HUES64 (cell line): ENCODE results near the gene TMEM214.

ENCODE experiments used
- H3K27ac ChIP-seq: 2 replicates; pipeline ENCODE4 v1.7.0; 2013; ENCODE audit warnings: low read depth, low read length, inconsistent platforms
- H3K27me3 ChIP-seq: 2 replicates; pipeline ENCODE4 v1.6.1; 2013; ENCODE audit warnings: mild to moderate bottlenecking, low read length; ENCODE audit not compliant: insufficient read depth
- H3K36me3 ChIP-seq: 2 replicates; pipeline ENCODE4 v1.6.1; 2013; ENCODE audit warnings: mild to moderate bottlenecking, low read length; ENCODE audit not compliant: insufficient read depth
- H3K4me1 ChIP-seq: 2 replicates; pipeline ENCODE4 v1.6.1; 2013; ENCODE audit warnings: mild to moderate bottlenecking, low read length, moderate library complexity; ENCODE audit not compliant: insufficient read depth
- H3K4me3 ChIP-seq: 2 replicates; pipeline ENCODE4 v1.5.1; 2013; ENCODE audit warnings: mild to moderate bottlenecking, low read length, moderate library complexity
- H3K9ac ChIP-seq: 2 replicates; pipeline ENCODE4 v1.6.1; 2013; ENCODE audit warnings: mild to moderate bottlenecking, low read depth, low read length
- H3K9me3 ChIP-seq: 2 replicates; pipeline ENCODE4 v1.6.1; 2013; ENCODE audit warnings: low read depth, low read length; ENCODE audit not compliant: insufficient read depth
- whole genome bisulfite sequencing: fragments of 150-250, 120-280 bp; methylation state at CpG from one replicate; pipeline ENCODE4 v1.1.7; 2013; ENCODE audit warnings: missing lambda C conversion rate; 5-methylcytosine and 5-hydroxymethylcytosine counted together

Gene TMEM214

DNA sequence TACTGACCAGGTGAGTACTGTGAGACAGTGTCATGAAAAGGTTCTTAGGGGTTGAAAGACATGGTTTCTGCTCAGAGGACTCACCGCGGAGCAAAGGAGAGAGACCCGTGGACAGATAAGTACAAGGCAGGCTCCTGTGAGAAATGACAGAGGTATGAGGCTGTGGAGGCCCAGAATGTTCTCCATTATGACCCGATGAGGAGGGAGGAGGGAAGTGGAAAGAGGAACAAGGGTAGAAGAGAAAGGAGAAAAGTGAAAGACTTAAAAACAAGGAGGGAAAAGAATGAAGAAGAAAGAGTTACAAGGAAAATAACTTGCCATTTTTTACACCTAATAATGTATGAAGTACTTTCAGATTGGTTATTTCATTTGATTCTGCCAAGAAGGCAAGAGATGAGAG, 32.5 kb upstream of the TMEM214 start:
- 90% methylated on average over 4 of the region's 4 CpGs for WGBS
- H3K9me3 ChIP-seq, result no peaks in the 10 kb centered on the region
- no peaks in the 10 kb centered on the region for H3K4me1 ChIP-seq
- no peak overlapping the region for H3K9ac ChIP-seq
- no peaks in the 10 kb centered on the region for H3K27me3 ChIP-seq
- no peaks in the 10 kb centered on the region for H3K36me3 ChIP-seq
- no peak overlapping the region for H3K27ac ChIP-seq
- no peak overlapping the region for H3K4me3 ChIP-seq

DNA sequence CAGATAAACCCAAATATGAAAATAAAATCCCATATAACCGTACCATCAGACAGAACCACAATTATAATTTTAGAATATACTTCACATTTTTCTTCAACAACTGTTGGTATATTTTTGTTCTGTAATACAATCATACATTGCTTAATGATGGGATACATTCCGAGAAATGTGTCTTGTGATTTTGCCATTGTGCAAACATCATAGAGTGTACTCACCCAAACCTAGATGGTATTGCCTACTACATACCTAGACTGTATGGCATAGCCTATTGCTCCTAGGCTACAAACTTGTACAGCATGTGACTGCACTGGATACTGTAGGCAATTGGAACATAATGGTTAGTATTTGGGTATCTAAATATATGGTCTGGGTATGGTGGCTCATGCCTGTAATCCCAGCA, 31.8 kb upstream of the TMEM214 start:
- H3K27ac ChIP-seq, result no peak overlapping the region
- no peaks in the 10 kb centered on the region for H3K9me3 ChIP-seq
- no peak overlapping the region for H3K9ac ChIP-seq
- H3K4me1 ChIP-seq, result no peaks in the 10 kb centered on the region
- no peak overlapping the region for H3K4me3 ChIP-seq
- H3K36me3 ChIP-seq, result no peaks in the 10 kb centered on the region
- WGBS, result 100% methylated on average over 1 of the region's 2 CpGs
- H3K27me3 ChIP-seq, result no peaks in the 10 kb centered on the region

DNA sequence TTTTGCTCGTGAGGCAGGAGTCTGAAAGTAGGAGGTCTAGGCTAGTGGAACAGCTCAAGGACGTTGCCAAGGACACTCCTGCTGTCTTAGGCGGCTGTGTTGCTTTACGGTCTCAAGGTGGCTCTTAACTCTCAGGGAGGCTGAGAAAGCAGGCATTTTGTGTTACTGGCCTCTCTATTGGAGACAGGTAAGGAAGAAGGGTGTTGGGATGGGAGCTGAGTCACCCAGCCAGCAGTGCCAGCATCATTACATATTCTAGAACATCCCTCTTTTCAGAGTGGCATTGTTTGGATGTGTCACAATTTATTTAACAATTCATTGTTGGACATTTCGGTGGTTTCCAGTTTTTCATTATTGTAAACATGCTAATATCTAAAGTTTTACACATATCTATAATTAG, 30.8 kb upstream of the TMEM214 start:
- no peak overlapping the region for H3K27ac ChIP-seq
- WGBS, result 71% methylated on average over 4 of the region's 5 CpGs
- H3K9me3 ChIP-seq, result no peaks in the 10 kb centered on the region
- H3K4me3 ChIP-seq, result no peak overlapping the region
- no peak overlapping the region for H3K9ac ChIP-seq
- H3K27me3 ChIP-seq, result no peaks in the 10 kb centered on the region
- no peaks in the 10 kb centered on the region for H3K4me1 ChIP-seq
- H3K36me3 ChIP-seq, result no peaks in the 10 kb centered on the region

DNA sequence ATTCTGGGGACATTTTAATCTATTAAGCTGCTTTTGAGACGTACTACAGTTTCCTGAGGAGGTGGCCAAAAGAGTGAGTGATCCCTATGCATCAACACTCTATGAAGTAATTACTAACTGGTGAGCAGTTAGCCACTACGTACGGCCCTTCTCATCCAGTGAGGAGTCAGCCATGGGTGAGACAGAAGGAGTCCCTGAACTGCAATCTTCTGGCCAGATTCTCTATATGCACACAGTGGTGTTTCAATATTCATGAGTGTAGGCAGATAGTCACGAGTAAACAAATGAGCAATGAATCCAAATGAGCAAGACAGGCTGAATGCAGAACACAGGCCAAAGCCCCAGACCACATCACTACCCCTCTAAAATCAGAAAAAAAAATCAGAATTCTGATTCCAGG, 29.8 kb upstream of the TMEM214 start:
- Histone ChIP-seq H3K27ac (no peak overlapping the region), H3K36me3 (no peaks in the 10 kb centered on the region), H3K4me1 (no peaks in the 10 kb centered on the region), H3K27me3 (no peaks in the 10 kb centered on the region), H3K9ac (no peak overlapping the region), H3K9me3 (no peaks in the 10 kb centered on the region), H3K4me3 (no peak overlapping the region)
- WGBS, result 92% methylated on average over 4 of the region's 4 CpGs

DNA sequence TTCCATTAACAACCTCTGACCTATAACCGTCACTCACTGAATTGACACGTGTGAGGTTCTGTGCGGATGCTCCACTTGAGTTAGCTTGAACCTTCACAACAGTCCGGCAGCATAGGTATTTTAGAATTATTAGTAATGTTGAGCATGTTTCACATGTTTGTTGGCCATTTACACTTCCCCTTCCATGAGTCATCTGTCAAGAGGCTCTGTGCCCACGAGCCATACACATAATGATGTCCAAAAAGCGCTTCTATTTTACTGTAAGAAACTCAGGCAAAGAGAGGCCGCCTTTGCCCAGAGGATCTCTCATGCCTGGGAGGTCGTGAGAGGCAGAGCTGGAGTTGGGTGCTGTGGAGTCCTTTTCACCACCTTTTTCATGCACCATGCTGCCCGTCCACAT, 28.9 kb upstream of the TMEM214 start:
- no peaks in the 10 kb centered on the region for H3K4me1 ChIP-seq
- 92% methylated on average over 9 of the region's 9 CpGs for WGBS

DNA sequence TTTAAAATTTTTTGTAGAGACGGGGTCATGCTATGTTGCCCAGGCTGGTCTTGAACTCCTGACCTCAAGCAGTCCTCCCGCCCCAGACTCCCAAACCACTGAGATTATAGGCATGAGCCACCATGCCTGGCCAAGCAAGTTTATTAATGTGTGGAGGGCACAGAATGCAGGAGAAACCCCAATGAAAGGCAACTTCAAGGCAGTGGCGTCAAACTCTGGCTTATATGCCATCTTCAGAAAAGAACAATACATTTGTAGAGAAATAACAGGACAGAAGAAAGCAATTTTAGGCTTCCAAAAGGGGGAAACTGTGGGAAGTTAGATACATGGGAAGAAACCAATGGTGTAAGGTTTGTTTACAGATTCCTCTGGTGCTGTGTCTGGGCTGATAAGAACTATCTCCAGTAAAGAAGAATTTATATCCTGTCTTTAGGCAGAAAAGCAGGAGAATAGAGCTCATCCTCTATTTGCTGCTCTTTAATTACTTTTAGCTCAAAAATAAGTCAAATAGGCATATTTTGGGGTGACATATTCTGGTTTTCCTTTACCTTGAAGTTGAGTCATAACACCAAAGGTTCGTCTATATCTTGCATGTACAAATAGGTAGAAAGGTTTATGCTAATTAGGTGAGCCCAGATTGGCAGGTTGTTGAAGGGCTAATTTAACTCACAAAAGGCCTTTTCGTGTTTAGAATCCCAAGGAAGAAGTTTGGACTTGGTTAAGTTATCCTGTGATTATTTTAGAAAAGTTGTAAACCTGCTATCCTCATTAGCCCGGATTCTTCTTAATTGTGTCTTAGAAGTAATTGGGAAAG, 26.0 kb upstream of the TMEM214 start:
- no peaks in the 10 kb centered on the region for H3K36me3 ChIP-seq
- no peaks in the 10 kb centered on the region for H3K4me1 ChIP-seq
- no peak overlapping the region for H3K9ac ChIP-seq
- no peak overlapping the region for H3K4me3 ChIP-seq
- whole genome bisulfite sequencing, result 86% methylated on average over 6 of the region's 6 CpGs
- H3K27ac ChIP-seq, result no peak overlapping the region
- 0 out of 2 replicates have a peak, but pooled peaks cover 4% of the 10 kb centered on the region for H3K9me3 ChIP-seq
- H3K27me3 ChIP-seq, result no peaks in the 10 kb centered on the region

More for the DNA sequence above, 28.9 kb upstream of the TMEM214 start:
- Histone ChIP-seq H3K27ac (no peak overlapping the region), H3K4me3 (no peak overlapping the region), H3K36me3 (no peaks in the 10 kb centered on the region), H3K9me3 (0 out of 2 replicates have a peak, but pooled peaks cover 4% of the 10 kb centered on the region), H3K9ac (no peak overlapping the region), H3K27me3 (no peaks in the 10 kb centered on the region)

DNA sequence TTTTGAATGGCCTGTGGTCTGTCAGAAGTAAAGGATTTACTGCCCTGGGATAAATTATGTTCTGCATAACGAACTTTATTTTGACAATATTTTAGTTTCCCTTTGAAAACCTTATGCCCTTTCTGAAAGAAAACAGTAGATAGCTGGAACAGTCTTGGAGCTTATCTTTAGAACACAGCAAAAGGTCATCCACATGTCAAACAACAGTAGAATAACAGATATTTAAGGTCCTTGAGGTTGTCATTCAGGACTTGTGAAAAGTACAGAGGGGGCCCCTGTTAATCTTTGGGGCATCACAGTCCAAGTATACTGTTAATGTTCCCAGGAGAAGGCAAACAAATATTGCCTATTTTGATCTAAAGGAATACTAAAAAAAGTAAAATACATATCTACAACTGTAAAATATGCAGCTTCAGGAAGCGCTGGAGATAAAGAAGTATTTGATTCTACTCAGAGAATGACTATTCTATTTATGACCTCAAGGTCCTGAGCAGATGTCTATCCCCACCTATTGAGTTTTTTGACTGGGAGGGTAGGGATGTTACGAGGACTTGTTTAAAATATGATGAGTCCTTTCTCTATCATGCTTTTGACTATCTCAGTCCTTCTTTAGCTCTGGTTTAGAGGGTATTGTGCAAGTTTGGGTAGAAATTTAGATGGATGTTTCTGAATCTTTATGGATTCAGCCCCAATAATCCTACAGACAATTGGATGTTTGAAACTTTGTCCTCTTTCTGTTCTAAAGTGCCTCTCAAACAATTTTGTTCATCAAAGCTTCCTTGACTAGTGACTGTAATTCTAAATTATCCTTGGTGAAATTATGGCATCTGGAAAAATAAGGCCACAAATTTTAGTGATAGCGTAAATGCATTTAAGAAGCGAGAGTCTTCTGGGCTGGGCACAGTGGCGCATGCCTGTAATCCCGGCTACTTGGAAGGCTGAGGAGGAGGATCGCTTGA, 25.1 kb upstream of the TMEM214 start:
- Histone ChIP-seq H3K4me3 (no peak overlapping the region), H3K27ac (no peak overlapping the region), H3K9me3 (0 out of 2 replicates have a peak, but pooled peaks cover 4% of the 10 kb centered on the region), H3K4me1 (no peaks in the 10 kb centered on the region), H3K27me3 (no peaks in the 10 kb centered on the region), H3K9ac (no peak overlapping the region), H3K36me3 (no peaks in the 10 kb centered on the region)
- 83% methylated on average over 7 of the region's 8 CpGs for WGBS

DNA sequence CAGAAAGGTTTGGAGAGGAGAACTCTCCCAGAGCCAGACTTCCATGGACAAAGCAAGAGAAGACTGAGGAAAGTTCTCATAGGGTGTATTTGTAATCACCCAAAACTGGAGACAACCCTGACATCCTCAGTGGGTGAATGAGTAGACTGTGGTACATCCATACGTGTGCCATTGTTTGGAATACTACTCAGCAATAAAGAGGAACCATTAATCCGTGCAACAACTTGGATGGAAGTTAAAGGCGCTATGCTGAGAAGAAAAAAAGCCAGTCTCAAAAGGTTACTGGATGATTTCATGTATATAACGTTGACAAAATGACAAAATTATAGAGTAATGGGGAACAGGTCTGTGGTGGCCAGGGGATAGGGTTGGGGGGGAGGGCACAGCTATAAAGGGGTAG, 24.1 kb upstream of the TMEM214 start:
- H3K9ac ChIP-seq, result no peak overlapping the region
- WGBS, result 94% methylated on average over 4 of the region's 4 CpGs

DNA sequence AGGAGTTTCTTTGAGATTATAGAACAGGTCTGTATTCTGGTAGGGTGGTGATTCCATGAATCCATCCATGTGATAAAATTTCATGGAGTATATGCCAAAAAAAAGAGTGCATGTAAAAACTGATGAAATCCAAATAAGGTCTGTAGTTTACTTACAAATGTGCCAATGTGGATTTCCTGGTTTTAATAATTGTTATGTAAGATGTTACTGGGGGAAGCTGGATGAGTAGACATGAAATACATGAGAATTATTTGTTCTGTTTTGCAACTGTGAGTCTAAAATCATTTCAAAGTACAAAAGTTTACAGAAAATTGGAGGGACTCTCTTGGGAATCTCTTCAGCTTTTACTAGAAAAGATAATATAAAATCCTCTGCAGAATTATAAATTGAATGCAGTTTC, 23.7 kb upstream of the TMEM214 start:
- H3K9ac ChIP-seq, result no peak overlapping the region
- no peak overlapping the region for H3K27ac ChIP-seq
- H3K9me3 ChIP-seq, result peaks cover 11% of the 10 kb centered on the region; the same call in 1 of the 2 replicates
- no peaks in the 10 kb centered on the region for H3K27me3 ChIP-seq
- H3K36me3 ChIP-seq, result no peaks in the 10 kb centered on the region
- no peaks in the 10 kb centered on the region for H3K4me1 ChIP-seq
- no peak overlapping the region for H3K4me3 ChIP-seq

More for the DNA sequence above, 24.1 kb upstream of the TMEM214 start:
- Histone ChIP-seq H3K4me1 (no peaks in the 10 kb centered on the region), H3K9me3 (peaks cover 9% of the 10 kb centered on the region; the same call in 1 of the 2 replicates), H3K27ac (no peak overlapping the region), H3K4me3 (no peak overlapping the region), H3K27me3 (no peaks in the 10 kb centered on the region), H3K36me3 (no peaks in the 10 kb centered on the region)

DNA sequence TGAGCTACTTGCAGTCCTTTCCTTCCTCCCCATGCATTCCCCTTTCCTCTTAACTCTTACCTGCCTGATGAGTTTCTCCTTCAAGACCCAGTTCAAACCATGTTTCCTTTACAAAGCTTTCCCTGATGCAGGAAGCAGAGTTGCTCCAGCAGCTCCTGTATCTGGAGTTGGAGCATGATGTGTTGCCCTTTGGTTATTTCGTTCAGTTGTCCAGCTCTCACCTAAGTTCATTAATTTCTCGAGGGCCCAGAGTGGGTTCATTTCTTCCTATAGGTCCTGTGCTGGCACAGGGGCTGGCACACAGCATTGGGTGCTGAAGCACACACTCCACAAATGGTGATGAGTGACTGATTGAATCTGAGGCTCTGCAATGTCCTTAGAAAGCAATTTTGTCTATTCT, 23.0 kb upstream of the TMEM214 start:
- no peak overlapping the region for H3K4me3 ChIP-seq
- H3K4me1 ChIP-seq, result no peaks in the 10 kb centered on the region
- no peaks in the 10 kb centered on the region for H3K36me3 ChIP-seq
- H3K27ac ChIP-seq, result no peak overlapping the region
- WGBS, result 85% methylated on average over 2 of the region's 2 CpGs
- peaks cover 11% of the 10 kb centered on the region; the same call in 1 of the 2 replicates for H3K9me3 ChIP-seq
- no peaks in the 10 kb centered on the region for H3K27me3 ChIP-seq
- no peak overlapping the region for H3K9ac ChIP-seq

DNA sequence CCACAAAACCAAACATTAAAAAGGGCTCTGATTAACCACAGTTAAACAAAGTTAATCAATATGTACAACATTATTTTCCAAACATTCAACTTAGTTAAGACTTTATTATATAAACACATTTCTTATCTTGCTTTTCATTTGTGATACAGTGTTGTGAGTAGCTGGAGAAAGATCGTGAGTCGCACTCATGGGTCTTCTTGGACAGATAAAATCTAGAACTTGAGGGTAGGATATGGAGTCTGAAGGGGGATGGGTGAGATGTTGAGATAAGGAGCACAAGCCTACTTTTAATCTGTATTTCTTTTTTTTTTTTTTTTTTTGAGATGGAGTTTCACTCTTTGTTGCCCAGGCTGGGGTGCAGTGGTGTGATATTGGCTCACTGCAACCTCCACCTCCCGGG, 22.6 kb upstream of the TMEM214 start:
- Histone ChIP-seq H3K4me3 (no peak overlapping the region), H3K36me3 (no peaks in the 10 kb centered on the region), H3K9ac (no peak overlapping the region), H3K27ac (no peak overlapping the region), H3K4me1 (no peaks in the 10 kb centered on the region), H3K9me3 (peaks cover 11% of the 10 kb centered on the region; the same call in 1 of the 2 replicates), H3K27me3 (no peaks in the 10 kb centered on the region)
- WGBS, result 92% methylated on average over 2 of the region's 3 CpGs
